HCT116 (cell line): ENCODE measurements around the gene DYRK2. TPM values are rescaled to one million over a fixed set of nuclear protein-coding genes. Genes with fewer than 3 reads are reported as not detected.

Source experiments
- ATAC-seq: fragments of 200-7000 bp; cut with Tn5 transposase; 2 replicates; pipeline ENCODE4 v1.9.1; 2020; ENCODE audit warnings: mild to moderate bottlenecking, moderate library complexity
- BruUV-seq: library from RNA; stranded (reverse); fragments of 400-500 nt; replicated peaks from 2 replicates; lab custom pipeline; 2021; lab: Mats Ljungman, UMichigan
- CTCF ChIA-PET: fragments of 300-600 bp; sonication (Branson Sonifier 250); formaldehyde crosslinking; loops from one replicate; lab custom pipeline; 2021; ENCODE audit warnings: antibody characterized with exemption; lab: Charles Lee
- POLR2A ChIA-PET: fragments of 300-600, 350-600 bp; sonication (Branson Sonifier 250); formaldehyde crosslinking; loops from one replicate; lab custom pipeline; 2021; ENCODE audit warnings: antibody characterized with exemption; lab: Charles Lee
- RAD21 ChIA-PET, 2 experiments: fragments of 300-600 bp; sonication (Branson Sonifier 250); formaldehyde crosslinking; loops; one replicate each; lab custom pipeline; 2023; ENCODE audit warnings: low total read pairs in 2 of 2; ENCODE audit not compliant: uncharacterized antibody in 2 of 2, unreplicated experiment in 2 of 2, low non-redundant PET in 1 of 2; lab: Charles Lee
- DNase-seq: peaks from one replicate; pipeline ENCODE4 v3.0.0-alpha.2; 2010; ENCODE audit warnings: low read depth, low spot score
- H2AFZ ChIP-seq: fragments of 200-600 bp; shearing (Covaris generic), sonication (generic); 2 replicates; pipeline ENCODE4 v1.6.1; 2017; ENCODE audit warnings: low read depth, mixed run types, mixed read lengths, antibody characterized with exemption, low read length; ENCODE audit not compliant: poor library complexity, severe bottlenecking
- H3K27ac ChIP-seq: 2 replicates; pipeline ENCODE4 v1.5.1; 2012; ENCODE audit warnings: low read depth, low read length
- H3K27me3 ChIP-seq: fragments of 200-600 bp; sonication (generic); 2 replicates; pipeline ENCODE4 v1.6.1; 2016; ENCODE audit warnings: mixed run types, low read length, mixed read lengths; ENCODE audit not compliant: insufficient read depth
- H3K36me3 ChIP-seq, 2 experiments: fragments of 200-500 bp in 1 of 2; fragments of 200-600 bp in 1 of 2; sonication (Bioruptor generic) in 1 of 2; sonication (generic) in 1 of 2; 2 replicates each; pipeline versions ENCODE4 v1.5.1 to v1.6.1; 2014 to 2016; ENCODE audit warnings: low read length in 2 of 2, inconsistent platforms in 1 of 2, mixed read lengths in 1 of 2, mixed run types in 1 of 2; ENCODE audit not compliant: insufficient read depth in 2 of 2, control insufficient read depth in 1 of 2
- H3K4me1 ChIP-seq, 2 experiments: fragments of 200-600 bp in 1 of 2; sonication (generic) in 1 of 2; 2 replicates each; pipeline versions ENCODE4 v1.5.1 to v1.6.1; 2012 to 2017; ENCODE audit warnings: low read length in 2 of 2, inconsistent platforms in 1 of 2, mild to moderate bottlenecking in 1 of 2, mixed read lengths in 1 of 2, mixed run types in 1 of 2, moderate library complexity in 1 of 2; ENCODE audit not compliant: insufficient read depth in 2 of 2, control insufficient read depth in 1 of 2
- H3K4me2 ChIP-seq: fragments of 200-600 bp; sonication (generic); 2 replicates; pipeline ENCODE4 v1.6.1; 2017; ENCODE audit warnings: mixed run types, low read length, mixed read lengths
- H3K4me3 ChIP-seq, 2 experiments: fragments of 200-600 bp in 1 of 2; sonication (generic) in 1 of 2; replicated peaks in 1 of 2; 2 replicates each; pipeline ENCODE4 v1.5.1; 2011 to 2016; ENCODE audit warnings: low read length in 2 of 2, control low read depth in 1 of 2, low read depth in 1 of 2, mild to moderate bottlenecking in 1 of 2, mixed read lengths in 1 of 2, mixed run types in 1 of 2
- H3K79me2 ChIP-seq: fragments of 200-600 bp; sonication (generic); 2 replicates; pipeline ENCODE4 v1.6.1; 2017; ENCODE audit warnings: mild to moderate bottlenecking, mixed run types, low read length, moderate library complexity, mixed read lengths; ENCODE audit not compliant: insufficient read depth
- H3K9ac ChIP-seq: fragments of 200-600 bp; sonication (generic); 2 replicates; pipeline ENCODE4 v1.6.1; 2016; ENCODE audit warnings: low read length, mixed read lengths
- H3K9me2 ChIP-seq: fragments of 200-600 bp; sonication (generic), shearing (Covaris generic); 2 replicates; pipeline ENCODE4 v1.6.1; 2017; ENCODE audit warnings: mixed run types, mild to moderate bottlenecking, moderate library complexity; ENCODE audit not compliant: insufficient read depth
- H3K9me3 ChIP-seq, 2 experiments: fragments of 200-500 bp in 1 of 2; fragments of 200-600 bp in 1 of 2; sonication (Bioruptor generic) in 1 of 2; sonication (generic) in 1 of 2; 2 replicates each; pipeline ENCODE4 v1.6.1; 2014 to 2017; ENCODE audit warnings: low read length in 2 of 2, mixed read lengths in 2 of 2, inconsistent platforms in 1 of 2, low read depth in 1 of 2, mild to moderate bottlenecking in 1 of 2, mixed run types in 1 of 2, moderate library complexity in 1 of 2; ENCODE audit not compliant: control insufficient read depth in 1 of 2, insufficient read depth in 1 of 2
- H4K20me1 ChIP-seq: fragments of 200-600 bp; sonication (generic), shearing (Covaris generic); 2 replicates; pipeline ENCODE4 v1.6.1; 2017; ENCODE audit warnings: mixed run types, mild to moderate bottlenecking, moderate library complexity; ENCODE audit not compliant: insufficient read depth
- CTCF ChIP-seq, 3 experiments: fragments of 200-600 bp in 1 of 3; sonication (generic) in 1 of 3; IDR thresholded peaks in 2 of 3; conservative IDR thresholded peaks in 1 of 3; 2 replicates each; pipeline ENCODE4 v1.5.1; 2012 to 2017; ENCODE audit warnings: low read depth in 2 of 3, low read length in 2 of 3, antibody characterized with exemption in 1 of 3, borderline replicate concordance in 1 of 3, control low read depth in 1 of 3, mild to moderate bottlenecking in 1 of 3, mixed read lengths in 1 of 3, mixed run types in 1 of 3, moderate library complexity in 1 of 3; ENCODE audit not compliant: insufficient read depth in 1 of 3
- EZH2 ChIP-seq: fragments of 200-600 bp; sonication (generic); IDR thresholded peaks from 2 replicates; pipeline ENCODE4 v1.6.1; 2017; ENCODE audit warnings: antibody characterized with exemption, mixed run types
- EZH2phosphoT487 ChIP-seq: fragments of 200-600 bp; IDR thresholded peaks from 2 replicates; pipeline ENCODE4 v1.6.1; 2018; ENCODE audit warnings: antibody characterized with exemption, borderline replicate concordance
- REST ChIP-seq: IDR thresholded peaks from 2 replicates; pipeline ENCODE4 v1.6.1; 2012; ENCODE audit warnings: low read depth
- SP1 ChIP-seq: IDR thresholded peaks from 2 replicates; pipeline ENCODE4 v1.6.1; 2012; ENCODE audit warnings: low read depth
- SRF ChIP-seq: IDR thresholded peaks from 2 replicates; pipeline ENCODE4 v1.6.1; 2012; ENCODE audit warnings: low read depth
- TCF7L2 ChIP-seq: IDR thresholded peaks from 2 replicates; pipeline ENCODE4 v1.7.0; 2011; ENCODE audit warnings: borderline replicate concordance, inconsistent platforms; ENCODE audit not compliant: insufficient read depth, insufficient read length; ENCODE audit errors: extremely low read depth
- ZFX ChIP-seq: fragments of 450-650 bp; IDR thresholded peaks from 2 replicates; pipeline ENCODE4 v1.6.1; 2017
- intact Hi-C: fragments of 100-400 bp; cut with micrococcal nuclease; formaldehyde crosslinking; loops from 2 replicates; pipeline ENCODE4 v1.10.0; 2022
- total RNA-seq: library from RNA; stranded (reverse); gene quantifications from one replicate; pipeline ENCODE4 v1.2.1, GENCODE V29; 2021; ENCODE audit not compliant: unreplicated experiment
- TF ChIP-seq, protein P1 (sequence below): IDR thresholded peaks from 2 replicates; pipeline ENCODE4 v1.6.1; 2011; ENCODE audit warnings: mild to moderate bottlenecking, low read length, moderate library complexity; ENCODE audit not compliant: insufficient replicate concordance; ENCODE audit errors: extremely low read depth

The DYRK2 gene
- total RNA-seq, 1 experiment from 2014 or later, result 28.7 TPM

DNA sequence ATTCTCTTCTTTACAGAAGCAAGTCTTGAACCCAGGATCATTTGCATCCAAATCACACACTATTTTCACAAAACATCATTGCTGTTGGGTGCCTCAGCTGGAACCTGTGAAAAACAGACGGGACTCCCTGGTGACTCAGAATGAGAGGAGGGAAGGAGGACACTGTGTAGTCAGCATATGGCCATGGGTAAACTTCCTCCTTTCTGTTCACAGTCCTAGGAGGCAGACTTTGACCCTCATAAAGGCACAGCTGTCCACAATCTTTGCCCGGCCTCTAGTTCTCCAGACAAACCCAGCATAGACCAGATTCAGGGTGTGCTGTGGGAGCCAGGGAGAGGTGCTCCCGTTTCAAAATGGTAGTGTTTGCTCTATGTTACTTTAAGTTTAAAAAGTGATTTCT, 62.0 kb downstream of the DYRK2 start:
- CTCF ChIA-PET, result no interaction called here
- H3K27me3 ChIP-seq, result 0 out of 2 replicates have a peak, but pooled peaks cover under 1% of the 10 kb centered on the region
- no peak overlapping the region for H3K27ac ChIP-seq
- no peaks in the 10 kb centered on the region for H3K9me3 ChIP-seq
- RAD21 ChIA-PET, result no interaction called here
- no peaks in the 10 kb centered on the region for H3K36me3 ChIP-seq
- H4K20me1 ChIP-seq, result no peaks in the 10 kb centered on the region
- H3K79me2 ChIP-seq, result no peaks in the 10 kb centered on the region
- DNase-seq, result no peak
- no peak overlapping the region for H2AFZ ChIP-seq
- TF ChIP-seq ZFX, result no peak
- TF ChIP-seq REST, result no peak
- TF ChIP-seq, protein P1, sequence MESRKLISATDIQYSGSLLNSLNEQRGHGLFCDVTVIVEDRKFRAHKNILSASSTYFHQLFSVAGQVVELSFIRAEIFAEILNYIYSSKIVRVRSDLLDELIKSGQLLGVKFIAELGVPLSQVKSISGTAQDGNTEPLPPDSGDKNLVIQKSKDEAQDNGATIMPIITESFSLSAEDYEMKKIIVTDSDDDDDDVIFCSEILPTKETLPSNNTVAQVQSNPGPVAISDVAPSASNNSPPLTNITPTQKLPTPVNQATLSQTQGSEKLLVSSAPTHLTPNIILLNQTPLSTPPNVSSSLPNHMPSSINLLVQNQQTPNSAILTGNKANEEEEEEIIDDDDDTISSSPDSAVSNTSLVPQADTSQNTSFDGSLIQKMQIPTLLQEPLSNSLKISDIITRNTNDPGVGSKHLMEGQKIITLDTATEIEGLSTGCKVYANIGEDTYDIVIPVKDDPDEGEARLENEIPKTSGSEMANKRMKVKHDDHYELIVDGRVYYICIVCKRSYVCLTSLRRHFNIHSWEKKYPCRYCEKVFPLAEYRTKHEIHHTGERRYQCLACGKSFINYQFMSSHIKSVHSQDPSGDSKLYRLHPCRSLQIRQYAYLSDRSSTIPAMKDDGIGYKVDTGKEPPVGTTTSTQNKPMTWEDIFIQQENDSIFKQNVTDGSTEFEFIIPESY, result no peak
- no peak for TF ChIP-seq EZH2
- TF ChIP-seq EZH2phosphoT487, result no peak
- TF ChIP-seq SP1, result no peak
- TF ChIP-seq TCF7L2, result no peak
- no peak for TF ChIP-seq SRF
- no peak for TF ChIP-seq CTCF (IDR thresholded peaks at IDR 0.05 in 2 of 3, conservative IDR thresholded peaks at IDR 0.05 in 1 of 3; ENCODE audit: borderline replicate concordance in 1 of 3, insufficient read depth in 1 of 3, low read depth in 2 of 3, low read length in 2 of 3)
- TF ChIP-seq, all 23 proteins: peak for 0
- no peak overlapping the region for H3K4me3 ChIP-seq
- H3K9ac ChIP-seq, result no peak overlapping the region
- no peak for ATAC-seq
- H3K4me1 ChIP-seq, result peaks cover 0 to 5% of the 10 kb centered on the region in 2 experiments; a peak in 1 of 4 replicates
- H3K9me2 ChIP-seq, result no peaks in the 10 kb centered on the region; the same call in 1 of the 2 replicates
- intact Hi-C loops, result no loop called here
- no peak overlapping the region for H3K4me2 ChIP-seq
- BruUV-seq, result no TSS peak
- POLR2A ChIA-PET, result no interaction called here
